GM18511 (cell line): Measurements from ENCODE around the gene SEC31A.
A peak's percentile ranks its signal among the peaks of the same experiment; 100 is the strongest.
"Not testable (repeated sequence)": the region's sequence is repeated elsewhere in the genome, so short reads cannot be mapped to it uniquely, and the experiment has no call there.

Source experiments
- ATAC-seq: cut with Tn5 transposase; IDR thresholded peaks from one replicate; pipeline ENCODE4 v1.9.1; 2021; ENCODE audit warnings: mild to moderate bottlenecking, moderate library complexity; ENCODE audit not compliant: unreplicated experiment

The SEC31A gene

GRCh38 chr4:82850684-82851083, 40.3 kb downstream of the SEC31A start:
- ATAC-seq, result no peak

- ATAC-seq, result no peak
Observed at GRCh38 chr4:82848706-82849105, 42.2 kb downstream of the SEC31A start.

GRCh38 chr4:82842593-82842992, 48.4 kb downstream of the SEC31A start:
- ATAC-seq, result no peak

GRCh38 chr4:82839624-82840023, 51.3 kb downstream of the SEC31A start:
- ATAC-seq, result no peak

GRCh38 chr4:82833696-82834313, 57.1 kb downstream of the SEC31A start:
- ATAC-seq, result no peak

- not testable (repeated sequence) for ATAC-seq
Observed at GRCh38 chr4:82833060-82833459, 57.9 kb downstream of the SEC31A start.

- ATAC-seq, result no peak
Observed at GRCh38 chr4:82825425-82825824, 65.5 kb downstream of the SEC31A start.

GRCh38 chr4:82823062-82823461, 67.9 kb downstream of the SEC31A start:
- no peak for ATAC-seq

- ATAC-seq, result no peak
Observed at GRCh38 chr4:82820689-82821088, 70.3 kb downstream of the SEC31A start.

- ATAC-seq, result peak; percentile 86
Observed at GRCh38 chr4:82818664-82819662, 72.0 kb downstream of the SEC31A start.

GRCh38 chr4:82816874-82817273, 74.1 kb downstream of the SEC31A start:
- not testable (repeated sequence) for ATAC-seq

- no peak for ATAC-seq
Observed at GRCh38 chr4:82814034-82814433, 76.9 kb downstream of the SEC31A start.

- ATAC-seq, result no peak
Observed at GRCh38 chr4:82811838-82812341, 79.1 kb downstream of the SEC31A start.

- ATAC-seq, result no peak
Observed at GRCh38 chr4:82811392-82811791, 79.6 kb downstream of the SEC31A start.

- no peak for ATAC-seq
Observed at GRCh38 chr4:82810176-82810575, 80.8 kb downstream of the SEC31A start.

- no peak for ATAC-seq
Observed at GRCh38 chr4:82809619-82810018, 81.3 kb downstream of the SEC31A start.

- no peak for ATAC-seq
Observed at GRCh38 chr4:82803746-82804145, 87.2 kb downstream of the SEC31A start.

GRCh38 chr4:82802911-82803310, 88.0 kb downstream of the SEC31A start:
- ATAC-seq, result no peak

- ATAC-seq, result no peak
Observed at GRCh38 chr4:82801910-82802521, 88.9 kb downstream of the SEC31A start.

GRCh38 chr4:82799006-82799881, 91.7 kb downstream of the SEC31A start:
- peak; percentile 36 for ATAC-seq
